IPS-15b (cell line): Measurements from ENCODE around the gene CHKB.
"Not testable (repeated sequence)": the region's sequence is repeated elsewhere in the genome, so short reads cannot be mapped to it uniquely, and the experiment has no call there.

Source experiments
- H3K27me3 ChIP-seq: one replicate; pipeline ENCODE4 v1.6.1; 2013; ENCODE audit warnings: low read length; ENCODE audit not compliant: control insufficient read depth, insufficient read depth
- H3K36me3 ChIP-seq: one replicate; pipeline ENCODE4 v1.6.1; 2013; ENCODE audit warnings: low read length; ENCODE audit not compliant: control insufficient read depth, insufficient read depth
- H3K4me1 ChIP-seq: one replicate; pipeline ENCODE4 v1.6.1; 2013; ENCODE audit warnings: mild to moderate bottlenecking, low read length; ENCODE audit not compliant: control insufficient read depth, insufficient read depth
- H3K4me3 ChIP-seq: one replicate; pipeline ENCODE4 v1.5.1; 2013; ENCODE audit warnings: low read depth, low read length
- H3K9ac ChIP-seq: one replicate; pipeline ENCODE4 v1.6.1; 2013; ENCODE audit warnings: low read depth, mild to moderate bottlenecking, low read length
- H3K9me3 ChIP-seq: one replicate; pipeline ENCODE4 v1.6.1; 2013; ENCODE audit warnings: mild to moderate bottlenecking, low read length; ENCODE audit not compliant: control insufficient read depth, insufficient read depth

The CHKB gene

GRCh38 chr22:50622723-50623327 lies 40.2 kb upstream of the CHKB start:
- H3K9me3 ChIP-seq, result no peaks in the 10 kb centered on the region
- no peak overlapping the region for H3K9ac ChIP-seq
- H3K4me3 ChIP-seq, result no peak overlapping the region
- H3K36me3 ChIP-seq, result no peaks in the 10 kb centered on the region
- H3K4me1 ChIP-seq, result peaks cover 4% of the 10 kb centered on the region
- H3K27me3 ChIP-seq, result peaks cover 6% of the 10 kb centered on the region

- H3K27me3 ChIP-seq, result peaks cover 6% of the 10 kb centered on the region
- H3K36me3 ChIP-seq, result no peaks in the 10 kb centered on the region
- H3K9me3 ChIP-seq, result no peaks in the 10 kb centered on the region
- peaks cover 4% of the 10 kb centered on the region for H3K4me1 ChIP-seq
- H3K4me3 ChIP-seq, result no peak overlapping the region
- H3K9ac ChIP-seq, result no peak overlapping the region
Observed at GRCh38 chr22:50621948-50622722, 39.5 kb upstream of the CHKB start.

DNA sequence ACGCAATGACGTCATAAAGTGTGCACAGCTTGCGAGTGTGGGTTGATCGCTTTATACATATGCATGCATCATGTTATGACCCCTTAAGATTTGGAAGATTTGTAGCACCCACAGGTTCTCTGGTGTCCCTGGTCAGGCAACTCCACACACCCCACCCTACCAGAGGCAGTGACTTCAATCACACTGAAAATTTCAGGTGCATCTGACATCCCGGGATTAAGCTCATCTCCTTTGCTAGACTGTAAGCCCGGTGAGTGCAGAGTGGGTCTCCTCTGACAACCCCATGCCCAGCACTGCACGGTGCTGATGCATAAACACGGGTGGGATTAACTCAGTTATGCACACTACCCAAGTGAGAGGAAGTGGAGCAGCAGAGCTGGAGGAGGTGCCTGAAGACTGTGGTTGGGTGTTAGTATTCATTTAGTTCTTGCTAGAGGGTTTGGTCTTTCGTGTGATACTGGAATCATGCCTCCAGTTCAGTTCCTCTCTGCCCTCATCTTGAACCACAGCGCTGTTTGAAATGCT lies 38.8 kb upstream of the CHKB start:
- no peak overlapping the region for H3K4me3 ChIP-seq
- H3K4me1 ChIP-seq, result peaks cover 4% of the 10 kb centered on the region
- no peaks in the 10 kb centered on the region for H3K9me3 ChIP-seq
- no peak overlapping the region for H3K9ac ChIP-seq
- no peaks in the 10 kb centered on the region for H3K36me3 ChIP-seq
- H3K27me3 ChIP-seq, result peaks cover 6% of the 10 kb centered on the region

- Histone ChIP-seq H3K27me3 (peaks cover 6% of the 10 kb centered on the region), H3K36me3 (no peaks in the 10 kb centered on the region), H3K4me1 (peaks cover 4% of the 10 kb centered on the region), H3K9ac (no peak overlapping the region), H3K9me3 (no peaks in the 10 kb centered on the region), H3K4me3 (no peak overlapping the region)
Observed at GRCh38 chr22:50620593-50621355, 38.1 kb upstream of the CHKB start.

DNA sequence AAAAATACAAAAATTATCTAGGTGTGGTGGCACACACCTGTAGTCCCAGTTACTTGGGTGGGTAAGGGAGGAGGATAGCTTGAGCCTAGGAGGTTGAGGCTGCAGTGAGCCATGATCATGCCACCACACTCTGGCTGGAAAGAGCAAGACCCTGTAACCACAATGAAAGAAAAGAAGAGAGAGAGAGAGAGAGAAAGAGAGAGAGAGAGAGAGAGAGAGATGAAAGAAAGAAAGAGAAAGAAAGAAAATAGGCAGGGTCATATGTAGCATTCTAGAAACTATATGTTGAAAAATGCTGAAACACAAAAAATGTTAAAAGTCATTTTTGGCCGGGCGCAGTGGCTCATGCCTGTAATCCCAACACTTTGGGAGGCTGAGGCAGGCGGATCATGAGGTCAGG lies 31.6 kb upstream of the CHKB start:
- not testable (repeated sequence) for H3K9me3 ChIP-seq, H3K36me3 ChIP-seq, H3K4me3 ChIP-seq, H3K27me3 ChIP-seq, H3K9ac ChIP-seq, H3K4me1 ChIP-seq

DNA sequence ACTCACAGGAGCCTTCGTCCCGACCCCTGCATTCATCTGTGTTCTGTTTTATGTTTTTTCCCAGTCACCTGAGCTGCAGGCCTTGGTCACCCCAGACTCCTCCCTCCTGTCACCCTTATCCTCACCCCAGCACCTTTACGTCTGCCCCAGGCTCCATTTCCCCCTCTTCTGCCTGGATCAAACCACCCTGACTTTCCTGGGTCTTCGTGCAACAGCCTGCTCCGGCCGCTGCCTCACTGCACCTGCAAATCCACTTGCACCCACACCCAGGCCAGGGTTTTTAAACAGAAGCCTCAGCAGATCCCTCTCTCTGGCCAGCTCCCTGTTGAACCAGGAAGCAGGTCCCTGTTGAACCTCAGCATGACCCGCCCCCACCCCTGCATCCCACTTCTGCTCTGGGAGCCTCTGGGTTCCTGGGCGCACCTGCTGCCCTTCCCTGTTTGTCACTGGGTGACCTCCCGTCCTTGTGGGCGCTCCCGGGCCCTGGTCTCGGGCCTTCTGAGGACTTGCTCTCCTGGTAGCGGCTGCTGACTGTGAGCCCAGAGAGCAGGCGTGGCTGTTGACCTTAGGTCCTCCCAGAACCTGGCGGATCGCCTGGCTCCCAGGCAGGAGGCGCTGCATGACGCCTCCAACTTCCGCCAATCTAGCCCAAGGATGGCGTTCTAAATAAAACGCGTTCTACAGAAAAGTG lies 30.8 kb upstream of the CHKB start:
- Histone ChIP-seq H3K4me1 (peaks cover 5% of the 10 kb centered on the region), H3K36me3 (no peaks in the 10 kb centered on the region), H3K4me3 (no peak overlapping the region), H3K27me3 (peaks cover 5% of the 10 kb centered on the region), H3K9ac (no peak overlapping the region), H3K9me3 (no peaks in the 10 kb centered on the region)

GRCh38 chr22:50612528-50613221 lies 30.0 kb upstream of the CHKB start:
- H3K4me3 ChIP-seq, result no peak overlapping the region
- peaks cover 5% of the 10 kb centered on the region for H3K27me3 ChIP-seq
- H3K36me3 ChIP-seq, result no peaks in the 10 kb centered on the region
- H3K4me1 ChIP-seq, result peaks cover 5% of the 10 kb centered on the region
- no peak overlapping the region for H3K9ac ChIP-seq
- no peaks in the 10 kb centered on the region for H3K9me3 ChIP-seq

DNA sequence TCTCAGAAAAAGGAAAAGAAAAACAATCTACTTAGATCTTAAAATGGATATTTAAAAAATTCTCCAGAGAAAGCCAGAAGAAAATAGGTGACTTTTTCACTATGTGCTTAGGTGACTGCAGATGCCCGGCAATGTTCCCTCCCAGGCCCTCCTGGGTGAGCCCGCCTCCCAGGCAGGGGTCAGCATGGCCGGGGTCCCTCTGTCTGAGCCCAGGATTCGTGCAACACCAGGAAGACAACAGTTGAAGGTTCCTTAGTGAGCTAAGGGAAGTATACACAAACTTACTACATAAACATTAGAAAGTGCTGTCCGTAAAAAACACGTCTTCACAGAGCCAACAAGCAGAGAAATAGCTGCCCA lies 29.5 kb upstream of the CHKB start:
- peaks cover 5% of the 10 kb centered on the region for H3K4me1 ChIP-seq
- H3K4me3 ChIP-seq, result no peak overlapping the region
- peaks cover 5% of the 10 kb centered on the region for H3K27me3 ChIP-seq
- peaks cover 2% of the 10 kb centered on the region for H3K36me3 ChIP-seq
- H3K9ac ChIP-seq, result no peak overlapping the region
- H3K9me3 ChIP-seq, result no peaks in the 10 kb centered on the region

DNA sequence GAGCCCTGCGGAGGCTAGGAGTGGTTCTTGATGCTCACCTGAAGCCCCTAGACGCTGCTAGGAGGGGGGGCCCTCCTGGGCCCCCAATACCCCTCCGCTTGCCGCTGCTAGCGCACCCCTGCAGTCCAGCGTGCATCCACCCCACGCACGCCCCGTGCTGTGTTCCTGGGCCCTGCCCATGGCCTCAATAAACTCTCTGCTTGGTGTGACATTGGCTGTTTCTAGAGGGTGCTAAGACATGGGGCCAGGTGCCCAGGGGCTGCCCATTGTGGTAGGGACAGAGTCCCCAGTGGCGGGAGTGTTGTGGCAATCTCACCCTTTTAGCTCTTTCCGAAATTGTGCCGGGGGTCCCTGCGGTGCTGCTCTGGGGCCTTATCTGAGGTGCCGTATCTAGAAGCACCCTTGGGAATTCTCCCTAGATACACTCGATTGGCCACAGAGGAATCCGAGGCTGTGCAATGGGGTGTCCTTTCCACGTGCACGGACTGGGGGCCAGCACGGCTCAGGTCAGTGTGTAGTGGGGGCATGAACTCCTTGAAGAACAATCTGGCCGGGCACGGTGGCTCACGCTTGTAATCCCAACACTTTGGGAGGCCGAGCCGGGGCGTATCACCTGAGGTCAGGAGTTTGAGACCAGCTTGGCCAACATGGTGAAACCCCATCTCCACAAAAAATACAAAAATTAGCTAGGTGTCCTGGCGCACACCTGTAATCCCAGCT lies 28.9 kb upstream of the CHKB start:
- H3K4me1 ChIP-seq, result peaks cover 5% of the 10 kb centered on the region
- H3K27me3 ChIP-seq, result peaks cover 5% of the 10 kb centered on the region
- H3K4me3 ChIP-seq, result no peak overlapping the region
- H3K9me3 ChIP-seq, result no peaks in the 10 kb centered on the region
- H3K9ac ChIP-seq, result no peak overlapping the region
- H3K36me3 ChIP-seq, result peaks cover 2% of the 10 kb centered on the region

GRCh38 chr22:50610581-50610980 lies 27.9 kb upstream of the CHKB start:
- Histone ChIP-seq H3K4me1 (peaks cover 5% of the 10 kb centered on the region), H3K36me3 (peaks cover 2% of the 10 kb centered on the region), H3K4me3 (no peak overlapping the region), H3K9ac (no peak overlapping the region), H3K9me3 (no peaks in the 10 kb centered on the region), H3K27me3 (peaks cover 6% of the 10 kb centered on the region)
